Measurements from ENCODE around the gene YPEL4. TPM values are rescaled to one million over a fixed set of nuclear protein-coding genes. Genes with fewer than 3 reads are reported as not detected.
"Not testable (repeated sequence)": the region's sequence is repeated elsewhere in the genome, so short reads cannot be mapped to it uniquely, and the experiment has no call there.

YPEL4 gene
- total RNA-seq, 1 experiment from 2014 or later = 0.28 TPM

DNA sequence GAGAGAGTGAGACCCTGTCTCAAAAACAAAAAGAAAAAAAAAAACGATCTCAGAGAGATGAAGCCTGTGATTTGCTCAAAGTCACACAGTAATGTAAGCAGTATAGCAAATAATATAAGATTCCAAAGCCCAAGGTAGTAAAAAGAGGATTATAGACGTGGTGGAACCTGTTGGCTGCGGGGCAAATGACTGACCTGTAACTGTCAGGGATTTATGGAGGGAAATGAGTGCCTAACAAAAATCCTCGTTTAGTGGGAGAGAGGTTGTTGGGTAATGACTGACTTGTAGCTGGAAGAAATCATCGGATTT lies 7.1 kb upstream of the YPEL4 start:
- Mint-ChIP-seq H3K4me3 (ENCODE audit: low read depth, unreplicated experiment) (peak overlapping the region; percentile 93), H3K9me3 (ENCODE audit: low read depth, unreplicated experiment) (no peaks in the 10 kb centered on the region), H3K27me3 (ENCODE audit: unreplicated experiment) (no peaks in the 10 kb centered on the region), H3K4me1 (ENCODE audit: low read depth, unreplicated experiment) (peaks cover 8% of the 10 kb centered on the region), H3K27ac (ENCODE audit: unreplicated experiment) (peak overlapping the region; percentile 80), H3K36me3 (ENCODE audit: insufficient read depth, unreplicated experiment) (peaks cover 25% of the 10 kb centered on the region)
- TF ChIP-seq, protein P1, sequence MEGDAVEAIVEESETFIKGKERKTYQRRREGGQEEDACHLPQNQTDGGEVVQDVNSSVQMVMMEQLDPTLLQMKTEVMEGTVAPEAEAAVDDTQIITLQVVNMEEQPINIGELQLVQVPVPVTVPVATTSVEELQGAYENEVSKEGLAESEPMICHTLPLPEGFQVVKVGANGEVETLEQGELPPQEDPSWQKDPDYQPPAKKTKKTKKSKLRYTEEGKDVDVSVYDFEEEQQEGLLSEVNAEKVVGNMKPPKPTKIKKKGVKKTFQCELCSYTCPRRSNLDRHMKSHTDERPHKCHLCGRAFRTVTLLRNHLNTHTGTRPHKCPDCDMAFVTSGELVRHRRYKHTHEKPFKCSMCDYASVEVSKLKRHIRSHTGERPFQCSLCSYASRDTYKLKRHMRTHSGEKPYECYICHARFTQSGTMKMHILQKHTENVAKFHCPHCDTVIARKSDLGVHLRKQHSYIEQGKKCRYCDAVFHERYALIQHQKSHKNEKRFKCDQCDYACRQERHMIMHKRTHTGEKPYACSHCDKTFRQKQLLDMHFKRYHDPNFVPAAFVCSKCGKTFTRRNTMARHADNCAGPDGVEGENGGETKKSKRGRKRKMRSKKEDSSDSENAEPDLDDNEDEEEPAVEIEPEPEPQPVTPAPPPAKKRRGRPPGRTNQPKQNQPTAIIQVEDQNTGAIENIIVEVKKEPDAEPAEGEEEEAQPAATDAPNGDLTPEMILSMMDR (IDR thresholded peaks at IDR 0.05; ENCODE audit: unreplicated experiment) = no peak
- no peak for DNase-seq
- BruUV-seq (replicated peaks) = TSS peak; percentile 94
- intact Hi-C loops (cut with micrococcal nuclease; ENCODE audit: unreplicated experiment) = loop anchor here (1.0 kb wide), 1 partner anchor 9 kb away; no protein-coding TSS in a partner anchor
- CTCF ChIA-PET = interaction anchor here (1.2 kb wide), 1 partner anchor 16 kb away, joined by 3 read pairs; no protein-coding TSS in a partner anchor

DNA sequence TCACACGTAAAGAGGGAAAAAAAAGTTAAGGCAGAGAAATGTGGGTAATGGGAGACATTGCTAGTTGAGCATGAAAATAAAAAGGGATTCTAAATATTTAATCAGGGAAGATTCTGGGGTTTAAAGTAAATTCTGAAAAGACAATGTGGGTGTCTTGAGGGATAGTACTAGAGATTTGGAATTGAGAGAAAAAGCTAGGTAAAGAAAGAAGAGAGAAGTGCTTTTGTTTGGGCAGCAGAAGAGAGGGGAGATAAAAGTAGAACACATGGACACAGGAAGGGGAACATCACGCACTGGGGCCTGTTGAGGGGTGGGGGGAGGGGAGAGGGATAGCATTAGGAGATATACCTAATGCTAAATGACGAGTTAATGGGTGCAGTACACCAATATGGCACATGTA lies 3.5 kb upstream of the YPEL4 start:
- H3K36me3 Mint-ChIP-seq (ENCODE audit: insufficient read depth, unreplicated experiment) = peaks cover 11% of the 10 kb centered on the region
- no peaks in the 10 kb centered on the region for H3K9me3 Mint-ChIP-seq (ENCODE audit: low read depth, unreplicated experiment)
- H3K4me3 Mint-ChIP-seq (ENCODE audit: low read depth, unreplicated experiment) = no peak overlapping the region
- DNase-seq = no peak
- no TSS peak for BruUV-seq (replicated peaks)
- H3K27me3 Mint-ChIP-seq (ENCODE audit: unreplicated experiment) = peaks cover 29% of the 10 kb centered on the region
- H3K27ac Mint-ChIP-seq (ENCODE audit: unreplicated experiment) = no peak overlapping the region
- intact Hi-C loops (cut with micrococcal nuclease; ENCODE audit: unreplicated experiment) = no loop called here
- H3K4me1 Mint-ChIP-seq (ENCODE audit: low read depth, unreplicated experiment) = peaks cover 18% of the 10 kb centered on the region
- TF ChIP-seq, protein P1 (IDR thresholded peaks at IDR 0.05; ENCODE audit: unreplicated experiment) = no peak
- CTCF ChIA-PET = interaction anchor here (0.6 kb wide), 1 partner anchor 9 kb away, joined by 4 read pairs; no protein-coding TSS in a partner anchor

DNA sequence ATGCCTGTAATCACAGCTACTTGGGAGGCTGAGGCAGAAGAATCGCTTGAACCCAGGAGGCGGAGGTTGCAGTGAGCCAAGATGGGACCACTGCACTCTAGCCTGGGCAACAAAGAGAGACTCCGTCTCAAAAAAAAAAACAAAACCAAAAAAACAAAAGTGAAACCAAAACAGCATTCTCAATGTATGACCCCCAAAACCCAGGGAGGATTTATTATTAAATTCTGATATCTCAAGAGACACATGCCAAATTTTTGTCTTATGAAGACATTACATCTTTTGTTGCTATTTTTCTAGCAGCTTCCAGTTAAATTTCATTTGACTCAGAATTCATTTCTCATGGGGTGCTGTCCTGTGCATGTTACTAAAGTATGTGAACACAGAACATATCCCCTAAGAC lies 3.0 kb upstream of the YPEL4 start:
- CTCF ChIA-PET = no interaction called here
- intact Hi-C loops (cut with micrococcal nuclease; ENCODE audit: unreplicated experiment) = no loop called here
- peaks cover 34% of the 10 kb centered on the region for H3K27me3 Mint-ChIP-seq (ENCODE audit: unreplicated experiment)
- peaks cover 6% of the 10 kb centered on the region for H3K36me3 Mint-ChIP-seq (ENCODE audit: insufficient read depth, unreplicated experiment)
- no TSS peak for BruUV-seq (replicated peaks)
- H3K4me1 Mint-ChIP-seq (ENCODE audit: low read depth, unreplicated experiment) = peaks cover 23% of the 10 kb centered on the region
- no peak for DNase-seq
- TF ChIP-seq, protein P1 (IDR thresholded peaks at IDR 0.05; ENCODE audit: unreplicated experiment) = no peak
- no peaks in the 10 kb centered on the region for H3K9me3 Mint-ChIP-seq (ENCODE audit: low read depth, unreplicated experiment)
- no peak overlapping the region for H3K4me3 Mint-ChIP-seq (ENCODE audit: low read depth, unreplicated experiment)
- H3K27ac Mint-ChIP-seq (ENCODE audit: unreplicated experiment) = no peak overlapping the region

DNA sequence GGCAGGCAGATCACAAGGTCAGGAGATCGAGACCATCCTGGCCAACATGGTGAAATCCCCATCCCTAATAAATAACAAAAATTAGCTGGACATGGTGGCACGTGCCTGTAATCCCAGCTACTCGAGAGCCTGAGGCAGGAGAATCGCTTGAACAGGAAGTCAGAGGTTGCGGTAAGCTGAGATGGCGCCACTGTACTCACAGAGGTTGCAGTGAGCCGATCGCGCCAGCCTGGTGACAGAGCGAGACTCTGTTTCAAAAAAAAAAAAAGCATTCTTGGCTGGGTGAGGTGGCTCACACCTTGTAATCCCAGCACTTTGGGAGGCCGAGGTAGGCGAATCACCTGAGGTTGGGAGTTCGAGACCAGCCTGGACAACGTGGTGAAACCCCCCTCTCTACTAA lies 2.5 kb upstream of the YPEL4 start:
- H3K27ac Mint-ChIP-seq (ENCODE audit: unreplicated experiment); BruUV-seq (replicated peaks); CTCF ChIA-PET; intact Hi-C loops (cut with micrococcal nuclease; ENCODE audit: unreplicated experiment); H3K9me3 Mint-ChIP-seq (ENCODE audit: low read depth, unreplicated experiment); H3K36me3 Mint-ChIP-seq (ENCODE audit: insufficient read depth, unreplicated experiment); H3K4me3 Mint-ChIP-seq (ENCODE audit: low read depth, unreplicated experiment); DNase-seq: not testable (repeated sequence)
- H3K4me1 Mint-ChIP-seq (ENCODE audit: low read depth, unreplicated experiment) = peaks cover 25% of the 10 kb centered on the region
- peaks cover 39% of the 10 kb centered on the region for H3K27me3 Mint-ChIP-seq (ENCODE audit: unreplicated experiment)

DNA sequence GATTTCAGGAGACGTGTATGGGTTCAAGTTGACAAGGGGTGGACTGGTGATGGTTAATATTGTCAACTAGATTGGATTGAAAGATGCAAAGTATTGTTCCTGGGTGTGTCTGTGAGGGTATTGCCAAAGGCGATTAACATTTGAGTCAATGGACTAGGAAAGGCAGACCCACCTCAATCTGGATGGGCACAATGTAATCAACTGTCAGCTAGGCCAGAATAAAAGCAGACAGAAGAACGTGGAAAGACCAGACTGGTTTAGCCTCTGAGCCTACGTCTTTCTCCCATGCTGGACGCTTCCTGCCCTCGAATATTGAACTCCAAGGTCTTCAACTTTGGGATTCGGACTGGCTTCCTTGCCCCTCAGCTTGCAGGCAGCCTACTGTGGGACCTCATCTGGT lies 1.7 kb upstream of the YPEL4 start:
- H3K27ac Mint-ChIP-seq (ENCODE audit: unreplicated experiment) = no peak overlapping the region
- no TSS peak for BruUV-seq (replicated peaks)
- TF ChIP-seq, protein P1 (IDR thresholded peaks at IDR 0.05; ENCODE audit: unreplicated experiment) = no peak
- peaks cover 47% of the 10 kb centered on the region for H3K27me3 Mint-ChIP-seq (ENCODE audit: unreplicated experiment)
- no peaks in the 10 kb centered on the region for H3K9me3 Mint-ChIP-seq (ENCODE audit: low read depth, unreplicated experiment)
- intact Hi-C loops (cut with micrococcal nuclease; ENCODE audit: unreplicated experiment) = no loop called here
- no peak for DNase-seq
- no peaks in the 10 kb centered on the region for H3K36me3 Mint-ChIP-seq (ENCODE audit: insufficient read depth, unreplicated experiment)
- CTCF ChIA-PET = no interaction called here
- H3K4me3 Mint-ChIP-seq (ENCODE audit: low read depth, unreplicated experiment) = no peak overlapping the region
- peaks cover 17% of the 10 kb centered on the region for H3K4me1 Mint-ChIP-seq (ENCODE audit: low read depth, unreplicated experiment)
